Measurements from ENCODE around the gene PHLPP1.

PHLPP1 gene

DNA sequence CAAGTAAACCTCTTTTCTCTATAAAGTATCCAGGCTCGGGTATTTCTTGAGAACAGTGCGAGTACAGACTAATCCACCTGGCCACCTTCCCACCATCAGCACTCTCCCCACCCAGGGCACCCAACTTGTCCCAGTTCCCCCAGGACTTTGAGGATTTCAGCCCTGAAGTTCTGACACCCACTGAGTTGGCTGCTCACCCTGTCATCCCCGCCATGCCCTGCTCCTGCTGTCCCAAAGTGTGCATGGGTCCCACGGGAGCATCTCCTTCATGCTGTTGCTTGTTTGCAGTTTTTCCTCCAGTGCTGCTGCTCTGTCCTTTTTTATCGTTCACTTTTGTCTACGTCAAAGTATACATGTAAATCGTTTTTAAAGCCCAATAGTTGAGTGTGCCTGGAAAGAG lies 273.9 kb downstream of the PHLPP1 start (continued):
- no peak for TF ChIP-seq CSRNP3 (CRISPR knock-in tag; IDR thresholded peaks at IDR 0.05)
- no peak for TF ChIP-seq TCF4 (CRISPR knock-in tag; IDR thresholded peaks at IDR 0.05; ENCODE audit: borderline replicate concordance)

DNA sequence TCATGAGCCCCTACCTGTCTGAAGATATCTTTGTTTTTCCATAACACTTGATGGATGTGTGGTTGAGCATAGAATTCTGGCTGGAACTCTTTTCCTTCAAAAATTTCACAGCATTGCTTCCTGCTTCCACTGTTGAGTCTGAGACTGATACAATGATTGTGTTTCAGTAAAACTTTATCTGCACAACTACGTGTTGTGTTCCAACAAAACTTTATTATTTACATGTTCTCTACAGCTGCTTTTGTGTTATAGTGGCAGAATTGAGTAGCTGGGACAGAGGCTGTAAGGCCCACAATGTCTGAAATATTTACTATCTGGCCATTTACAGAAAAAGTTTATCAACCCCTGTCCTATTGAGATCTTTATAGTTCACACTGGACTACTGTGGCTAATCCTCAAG lies 275.3 kb downstream of the PHLPP1 start:
- TF ChIP-seq BACH2 (CRISPR knock-in tag; IDR thresholded peaks at IDR 0.05; ENCODE audit: borderline replicate concordance) (no peak), GLIS3 (CRISPR knock-in tag; IDR thresholded peaks at IDR 0.05) (no peak), OSR1 (CRISPR knock-in tag; IDR thresholded peaks at IDR 0.05) (no peak), ZNF565 (CRISPR knock-in tag; conservative IDR thresholded peaks at IDR 0.05; ENCODE audit: low read depth) (no peak), ISL1 (CRISPR knock-in tag; IDR thresholded peaks at IDR 0.05) (no peak), ARNTL (CRISPR knock-in tag; IDR thresholded peaks at IDR 0.05; ENCODE audit: borderline replicate concordance, low read depth) (no peak), CSDC2 (CRISPR knock-in tag; IDR thresholded peaks at IDR 0.05) (no peak), PATZ1 (CRISPR knock-in tag; IDR thresholded peaks at IDR 0.05; ENCODE audit: borderline replicate concordance) (no peak), TOX (CRISPR knock-in tag; IDR thresholded peaks at IDR 0.05; ENCODE audit: borderline replicate concordance) (no peak), ESRRG (CRISPR knock-in tag; IDR thresholded peaks at IDR 0.05) (no peak), ZFP3 (CRISPR knock-in tag; IDR thresholded peaks at IDR 0.05) (no peak), ZNF70 (CRISPR knock-in tag; IDR thresholded peaks at IDR 0.05) (no peak)
- TF ChIP-seq, protein P1, sequence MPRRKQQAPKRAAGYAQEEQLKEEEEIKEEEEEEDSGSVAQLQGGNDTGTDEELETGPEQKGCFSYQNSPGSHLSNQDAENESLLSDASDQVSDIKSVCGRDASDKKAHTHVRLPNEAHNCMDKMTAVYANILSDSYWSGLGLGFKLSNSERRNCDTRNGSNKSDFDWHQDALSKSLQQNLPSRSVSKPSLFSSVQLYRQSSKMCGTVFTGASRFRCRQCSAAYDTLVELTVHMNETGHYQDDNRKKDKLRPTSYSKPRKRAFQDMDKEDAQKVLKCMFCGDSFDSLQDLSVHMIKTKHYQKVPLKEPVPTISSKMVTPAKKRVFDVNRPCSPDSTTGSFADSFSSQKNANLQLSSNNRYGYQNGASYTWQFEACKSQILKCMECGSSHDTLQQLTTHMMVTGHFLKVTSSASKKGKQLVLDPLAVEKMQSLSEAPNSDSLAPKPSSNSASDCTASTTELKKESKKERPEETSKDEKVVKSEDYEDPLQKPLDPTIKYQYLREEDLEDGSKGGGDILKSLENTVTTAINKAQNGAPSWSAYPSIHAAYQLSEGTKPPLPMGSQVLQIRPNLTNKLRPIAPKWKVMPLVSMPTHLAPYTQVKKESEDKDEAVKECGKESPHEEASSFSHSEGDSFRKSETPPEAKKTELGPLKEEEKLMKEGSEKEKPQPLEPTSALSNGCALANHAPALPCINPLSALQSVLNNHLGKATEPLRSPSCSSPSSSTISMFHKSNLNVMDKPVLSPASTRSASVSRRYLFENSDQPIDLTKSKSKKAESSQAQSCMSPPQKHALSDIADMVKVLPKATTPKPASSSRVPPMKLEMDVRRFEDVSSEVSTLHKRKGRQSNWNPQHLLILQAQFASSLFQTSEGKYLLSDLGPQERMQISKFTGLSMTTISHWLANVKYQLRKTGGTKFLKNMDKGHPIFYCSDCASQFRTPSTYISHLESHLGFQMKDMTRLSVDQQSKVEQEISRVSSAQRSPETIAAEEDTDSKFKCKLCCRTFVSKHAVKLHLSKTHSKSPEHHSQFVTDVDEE (CRISPR knock-in tag; IDR thresholded peaks at IDR 0.05): no peak
- no peak for ATAC-seq

DNA sequence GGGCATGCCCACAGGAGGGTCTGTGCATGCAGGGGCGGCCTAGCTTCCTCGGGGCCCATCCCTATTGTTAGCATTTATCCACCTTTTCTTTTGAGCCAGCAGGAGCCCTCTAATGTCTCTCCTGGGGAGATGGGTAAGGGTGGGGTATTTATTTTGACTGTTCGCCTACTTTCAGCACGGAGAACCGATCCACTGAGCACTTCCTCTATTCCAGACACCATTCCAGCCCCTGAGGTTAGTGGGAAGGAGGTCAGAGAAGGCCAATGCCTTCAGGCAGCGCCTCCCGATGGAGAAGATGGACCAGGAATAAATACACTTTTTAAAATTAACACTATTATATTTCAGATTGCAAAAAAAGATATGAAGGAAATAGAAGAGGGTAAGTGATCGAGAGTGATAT lies 276.0 kb downstream of the PHLPP1 start:
- ATAC-seq: no peak
- no peak for TF ChIP-seq ESRRG (CRISPR knock-in tag; IDR thresholded peaks at IDR 0.05)
- no peak for TF ChIP-seq ARNTL (CRISPR knock-in tag; IDR thresholded peaks at IDR 0.05; ENCODE audit: borderline replicate concordance, low read depth)
- no peak for TF ChIP-seq ISL1 (CRISPR knock-in tag; IDR thresholded peaks at IDR 0.05)
- no peak for TF ChIP-seq GLIS3 (CRISPR knock-in tag; IDR thresholded peaks at IDR 0.05)
- TF ChIP-seq ZNF70 (CRISPR knock-in tag; IDR thresholded peaks at IDR 0.05): no peak
- no peak for TF ChIP-seq BACH2 (CRISPR knock-in tag; IDR thresholded peaks at IDR 0.05; ENCODE audit: borderline replicate concordance)

- no peak for ATAC-seq
- TF ChIP-seq ARNTL (CRISPR knock-in tag; IDR thresholded peaks at IDR 0.05; ENCODE audit: borderline replicate concordance, low read depth) (no peak), RARB (CRISPR knock-in tag; IDR thresholded peaks at IDR 0.05) (no peak), ZNF70 (CRISPR knock-in tag; IDR thresholded peaks at IDR 0.05) (no peak), CSDC2 (CRISPR knock-in tag; IDR thresholded peaks at IDR 0.05) (no peak), GLIS3 (CRISPR knock-in tag; IDR thresholded peaks at IDR 0.05) (no peak), ZNF8 (CRISPR knock-in tag; IDR thresholded peaks at IDR 0.05) (no peak), OSR1 (CRISPR knock-in tag; IDR thresholded peaks at IDR 0.05) (no peak), PPARA (CRISPR knock-in tag; IDR thresholded peaks at IDR 0.05; ENCODE audit: borderline replicate concordance) (no peak), SNAI2 (CRISPR knock-in tag; IDR thresholded peaks at IDR 0.05) (no peak), BACH2 (CRISPR knock-in tag; IDR thresholded peaks at IDR 0.05; ENCODE audit: borderline replicate concordance) (no peak), POU6F1 (CRISPR knock-in tag; IDR thresholded peaks at IDR 0.05; ENCODE audit: borderline replicate concordance, low read depth) (no peak), ZFP30 (CRISPR knock-in tag; IDR thresholded peaks at IDR 0.05) (no peak)
- TF ChIP-seq, protein P2, sequence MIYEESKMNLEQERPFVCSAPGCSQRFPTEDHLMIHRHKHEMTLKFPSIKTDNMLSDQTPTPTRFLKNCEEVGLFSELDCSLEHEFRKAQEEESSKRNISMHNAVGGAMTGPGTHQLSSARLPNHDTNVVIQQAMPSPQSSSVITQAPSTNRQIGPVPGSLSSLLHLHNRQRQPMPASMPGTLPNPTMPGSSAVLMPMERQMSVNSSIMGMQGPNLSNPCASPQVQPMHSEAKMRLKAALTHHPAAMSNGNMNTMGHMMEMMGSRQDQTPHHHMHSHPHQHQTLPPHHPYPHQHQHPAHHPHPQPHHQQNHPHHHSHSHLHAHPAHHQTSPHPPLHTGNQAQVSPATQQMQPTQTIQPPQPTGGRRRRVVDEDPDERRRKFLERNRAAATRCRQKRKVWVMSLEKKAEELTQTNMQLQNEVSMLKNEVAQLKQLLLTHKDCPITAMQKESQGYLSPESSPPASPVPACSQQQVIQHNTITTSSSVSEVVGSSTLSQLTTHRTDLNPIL (CRISPR knock-in tag; IDR thresholded peaks at IDR 0.05; ENCODE audit: low read depth): no peak
- TF ChIP-seq, protein P1 (CRISPR knock-in tag; IDR thresholded peaks at IDR 0.05): no peak
Measured at GRCh38 chr18:62991959-62992358, 276.6 kb downstream of the PHLPP1 start.

Measured in SK-N-SH treated with all-trans-retinoic acid at 6 μM for 48 hours (cell line).